Measurements from ENCODE around the gene PAGR1. TPM values are rescaled to one million over a fixed set of nuclear protein-coding genes. Genes with fewer than 3 reads are reported as not detected.
"Not testable (repeated sequence)": the region's sequence is repeated elsewhere in the genome, so short reads cannot be mapped to it uniquely, and the experiment has no call there.

PAGR1 gene
- total and polyA plus RNA-seq, 4 donors: 8.2 to 65.5 (median 51.0) TPM

DNA sequence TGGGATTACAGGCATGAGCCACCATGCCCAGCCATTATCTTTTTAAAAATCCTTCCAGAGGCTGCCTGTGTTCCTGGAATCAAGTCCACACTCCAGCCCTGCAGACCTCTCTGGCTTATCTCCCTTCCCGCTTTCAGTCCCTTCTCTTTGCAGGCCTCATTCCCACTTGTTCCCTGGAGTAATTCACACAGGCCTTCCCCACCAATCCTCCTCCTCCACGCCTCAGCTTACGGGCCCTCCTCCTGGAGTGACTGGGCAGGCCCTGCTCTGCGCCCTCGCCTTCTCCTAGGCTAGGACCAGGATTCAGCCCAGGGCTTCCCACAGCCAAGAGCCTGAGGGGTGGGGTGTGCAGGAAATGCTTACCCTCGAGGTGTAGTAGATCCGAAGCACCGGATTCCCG, 44.3 kb downstream of the PAGR1 start:
- peaks cover 29% of the 10 kb centered on the region for H3K4me1 ChIP-seq (ENCODE audit: control insufficient read depth, insufficient read depth, low read length)
- no peaks in the 10 kb centered on the region for H3K9me3 ChIP-seq (ENCODE audit: control insufficient read depth, insufficient read depth, low read length)
- no peak for DNase-seq (ENCODE audit: low read depth in 4 of 6, low spot score in 6 of 6)
- no peaks in the 10 kb centered on the region for H3K27me3 ChIP-seq (ENCODE audit: control insufficient read depth, insufficient read depth, low read length)
- no peak overlapping the region for H3K27ac ChIP-seq (ENCODE audit: low read depth, low read length)
- H3K4me3 ChIP-seq (ENCODE audit: low read depth, low read length): no peak overlapping the region
- WGBS (ENCODE audit: insufficient coverage): 93% methylated on average over 8 of the region's 9 CpGs
- peaks cover 37% of the 10 kb centered on the region for H3K36me3 ChIP-seq (ENCODE audit: control insufficient read depth, insufficient read depth, low read length)

DNA sequence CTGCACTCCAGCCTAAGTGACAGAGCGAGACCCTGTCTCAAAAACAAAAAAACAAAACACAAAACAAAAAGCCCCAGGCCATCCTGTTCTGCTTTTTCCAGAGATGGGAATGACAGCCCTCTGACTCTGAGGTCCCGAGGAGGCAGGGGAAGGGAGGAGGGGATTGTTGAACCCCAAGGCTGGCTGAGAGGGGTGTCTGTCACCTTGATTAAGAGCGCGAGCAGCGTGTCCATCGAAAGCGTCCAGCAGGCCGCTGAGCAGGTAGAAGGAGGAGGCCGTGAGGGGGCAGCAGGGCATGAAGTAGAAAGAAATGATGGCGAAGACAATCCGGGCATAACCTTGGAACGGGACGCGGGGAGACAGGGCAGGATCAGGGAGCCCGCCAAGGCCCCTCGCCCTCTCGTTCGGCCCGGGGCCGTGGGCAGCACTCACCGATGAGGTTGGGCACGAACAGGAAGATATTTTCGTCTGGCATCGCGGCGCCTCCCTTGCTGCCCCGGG, 46.5 kb downstream of the PAGR1 start:
- 0% methylated on average over 26 of the region's 27 CpGs for WGBS (ENCODE audit: insufficient coverage)
- peaks cover 35% of the 10 kb centered on the region for H3K36me3 ChIP-seq (ENCODE audit: control insufficient read depth, insufficient read depth, low read length)
- H3K4me3 ChIP-seq (ENCODE audit: low read depth, low read length): peak overlapping the region; percentile 79
- no peaks in the 10 kb centered on the region for H3K9me3 ChIP-seq (ENCODE audit: control insufficient read depth, insufficient read depth, low read length)
- peaks cover 29% of the 10 kb centered on the region for H3K4me1 ChIP-seq (ENCODE audit: control insufficient read depth, insufficient read depth, low read length)
- peak in 1 of 6 donors; percentile 56 for DNase-seq (ENCODE audit: low read depth in 4 of 6, low spot score in 6 of 6)
- H3K27ac ChIP-seq (ENCODE audit: low read depth, low read length): no peak overlapping the region
- H3K27me3 ChIP-seq (ENCODE audit: control insufficient read depth, insufficient read depth, low read length): no peaks in the 10 kb centered on the region

DNA sequence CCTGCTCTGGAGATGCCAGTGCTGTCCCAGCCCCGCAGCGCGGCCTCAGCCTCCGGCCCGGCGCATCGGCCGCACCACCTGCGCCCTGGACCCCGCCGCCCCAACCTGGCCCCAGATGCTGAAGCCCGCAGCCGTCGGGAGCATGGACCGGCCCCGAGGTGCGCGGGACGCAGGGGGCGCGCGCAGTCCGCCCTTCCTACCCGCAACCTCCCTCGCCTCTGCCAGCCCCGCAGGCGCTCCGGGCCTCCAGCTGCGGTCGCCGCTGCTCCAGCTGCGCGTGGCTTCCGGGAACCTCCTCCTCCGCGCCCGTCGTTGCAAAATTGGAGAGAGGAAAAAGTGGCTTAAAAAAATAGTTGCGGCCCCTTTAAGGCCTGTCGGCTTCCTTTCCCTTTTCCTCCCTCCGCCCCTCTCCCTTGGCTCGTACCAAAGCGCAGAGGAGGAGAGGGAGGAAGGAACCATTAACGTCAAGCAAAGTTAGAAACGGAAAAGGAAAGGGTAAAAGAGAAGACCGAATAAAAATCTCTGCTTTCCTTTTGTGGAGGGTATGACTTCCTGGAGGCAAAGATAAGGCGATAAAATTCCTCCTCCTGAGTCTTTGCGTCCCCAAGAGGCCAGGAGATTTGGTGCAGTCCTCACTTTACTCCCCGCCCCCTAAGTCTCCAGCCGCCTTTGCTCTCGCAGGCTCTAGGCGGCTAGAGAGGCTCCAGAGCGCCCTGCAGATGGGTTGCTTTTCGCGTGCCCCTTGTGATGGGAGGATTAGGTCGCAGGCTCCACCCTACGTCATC, 47.1 kb downstream of the PAGR1 start, which contains the start of gene CDIPT:
Gene CDIPT, minus strand, starts transcription at position 343 of the 785 bp plus-strand sequence. CDS start 369 bp downstream, outside the sequence.
- Histone ChIP-seq H3K27me3 (ENCODE audit: control insufficient read depth, insufficient read depth, low read length) (no peaks in the 10 kb centered on the region), H3K36me3 (ENCODE audit: control insufficient read depth, insufficient read depth, low read length) (peaks cover 31% of the 10 kb centered on the region), H3K4me3 (ENCODE audit: low read depth, low read length) (peak within 1 kb of the TSS; percentile 79), H3K4me1 (ENCODE audit: control insufficient read depth, insufficient read depth, low read length) (peaks cover 29% of the 10 kb centered on the region), H3K9me3 (ENCODE audit: control insufficient read depth, insufficient read depth, low read length) (no peaks in the 10 kb centered on the region), H3K27ac (ENCODE audit: low read depth, low read length) (peak within 1 kb of the TSS; percentile 92)
- peak; percentile 93 to 99 (median 96) for DNase-seq (ENCODE audit: low read depth in 4 of 6, low spot score in 6 of 6)
- 0% methylated on average over 19 of the region's 57 CpGs for WGBS (ENCODE audit: insufficient coverage)

DNA sequence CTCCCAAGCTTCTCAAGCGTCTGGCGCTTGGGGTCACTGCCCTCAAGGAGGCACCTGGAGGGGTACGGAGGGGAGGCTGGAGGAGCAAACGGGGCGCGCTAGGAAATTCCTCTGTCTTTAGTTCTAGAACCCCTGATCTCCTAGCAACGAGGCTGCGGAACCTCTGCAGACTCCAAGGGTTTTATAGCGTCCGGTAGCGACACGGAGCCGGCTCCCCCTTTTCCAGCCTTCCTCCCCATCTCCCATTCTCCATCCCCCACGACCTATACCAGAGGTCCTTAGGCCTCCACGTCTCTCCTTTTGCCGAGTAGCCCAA, 47.7 kb downstream of the PAGR1 start:
- DNase-seq (ENCODE audit: low read depth in 4 of 6, low spot score in 6 of 6): no peak
- 35% methylated on average over 13 of the region's 16 CpGs for WGBS (ENCODE audit: insufficient coverage)
- H3K27ac ChIP-seq (ENCODE audit: low read depth, low read length): peak overlapping the region; percentile 92

DNA sequence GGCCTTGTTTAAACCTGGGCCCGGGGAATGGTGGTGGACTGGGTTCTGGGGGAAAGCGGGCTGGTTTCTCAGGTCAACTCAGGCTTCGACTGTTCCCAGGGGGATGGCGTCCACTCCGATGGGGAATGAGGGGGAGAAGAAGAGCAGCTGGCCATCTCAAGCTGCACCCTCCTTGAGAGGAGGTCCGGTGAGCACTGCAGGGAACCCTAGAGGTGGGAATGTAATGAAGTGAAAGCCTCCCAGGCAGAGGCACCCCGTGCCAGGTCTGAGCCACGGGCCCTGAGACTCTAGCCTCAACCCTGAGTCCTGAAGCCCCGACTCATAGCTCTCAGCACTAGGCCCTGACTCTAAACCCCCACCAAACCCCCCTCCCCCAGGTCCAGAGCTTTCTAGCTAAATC, 48.3 kb downstream of the PAGR1 start:
- no peak for DNase-seq (ENCODE audit: low read depth in 4 of 6, low spot score in 6 of 6)
- H3K36me3 ChIP-seq (ENCODE audit: control insufficient read depth, insufficient read depth, low read length): peaks cover 21% of the 10 kb centered on the region
- no peak overlapping the region for H3K27ac ChIP-seq (ENCODE audit: low read depth, low read length)
- no peak overlapping the region for H3K4me3 ChIP-seq (ENCODE audit: low read depth, low read length)
- WGBS (ENCODE audit: insufficient coverage): 94% methylated on average over 7 of the region's 9 CpGs
- no peaks in the 10 kb centered on the region for H3K9me3 ChIP-seq (ENCODE audit: control insufficient read depth, insufficient read depth, low read length)
- H3K4me1 ChIP-seq (ENCODE audit: control insufficient read depth, insufficient read depth, low read length): peaks cover 29% of the 10 kb centered on the region
- H3K27me3 ChIP-seq (ENCODE audit: control insufficient read depth, insufficient read depth, low read length): no peaks in the 10 kb centered on the region

More for the DNA sequence above, 47.7 kb downstream of the PAGR1 start:
- H3K4me3 ChIP-seq (ENCODE audit: low read depth, low read length): peak overlapping the region; percentile 79
- H3K36me3 ChIP-seq (ENCODE audit: control insufficient read depth, insufficient read depth, low read length): peaks cover 27% of the 10 kb centered on the region
- no peaks in the 10 kb centered on the region for H3K9me3 ChIP-seq (ENCODE audit: control insufficient read depth, insufficient read depth, low read length)
- H3K4me1 ChIP-seq (ENCODE audit: control insufficient read depth, insufficient read depth, low read length): peaks cover 29% of the 10 kb centered on the region
- H3K27me3 ChIP-seq (ENCODE audit: control insufficient read depth, insufficient read depth, low read length): no peaks in the 10 kb centered on the region

DNA sequence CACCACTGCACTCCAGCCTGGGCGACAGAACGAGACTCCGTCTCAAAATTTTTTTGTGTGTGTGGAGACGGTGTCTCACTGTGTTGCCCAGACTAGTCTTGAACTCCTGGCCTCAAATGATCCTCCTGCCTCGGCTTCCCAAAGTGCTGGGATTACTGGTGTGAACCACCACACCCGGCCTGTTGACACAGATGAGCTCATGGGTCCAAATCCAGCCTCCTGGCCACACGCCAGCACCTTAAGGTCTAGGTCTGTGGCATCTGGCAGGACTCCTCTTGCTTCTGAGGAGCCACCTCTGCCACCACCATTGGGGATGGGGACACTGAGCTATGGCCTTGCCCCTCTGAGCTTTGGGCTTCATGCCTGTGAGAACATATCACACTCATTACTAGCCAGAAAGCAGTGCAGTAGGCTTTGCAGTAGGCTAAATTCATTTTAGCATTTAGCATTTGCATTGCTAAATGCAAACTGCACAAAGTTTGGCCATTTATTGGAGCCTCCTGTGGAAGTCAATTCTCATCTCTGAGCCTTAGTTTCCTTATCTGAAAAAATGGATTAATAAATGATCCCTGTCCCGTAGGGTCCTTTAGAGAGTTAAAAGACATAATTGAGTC, 52.6 kb downstream of the PAGR1 start:
- Histone ChIP-seq H3K4me1 (ENCODE audit: control insufficient read depth, insufficient read depth, low read length) (peaks cover 8% of the 10 kb centered on the region), H3K27me3 (ENCODE audit: control insufficient read depth, insufficient read depth, low read length) (no peaks in the 10 kb centered on the region), H3K36me3 (ENCODE audit: control insufficient read depth, insufficient read depth, low read length) (peaks cover 29% of the 10 kb centered on the region), H3K9me3 (ENCODE audit: control insufficient read depth, insufficient read depth, low read length) (no peaks in the 10 kb centered on the region), H3K4me3 (ENCODE audit: low read depth, low read length) (no peak overlapping the region), H3K27ac (ENCODE audit: low read depth, low read length) (no peak overlapping the region)
- no peak for DNase-seq (ENCODE audit: low read depth in 4 of 6, low spot score in 6 of 6)
- WGBS (ENCODE audit: insufficient coverage): 87% methylated on average over 8 of the region's 8 CpGs

DNA sequence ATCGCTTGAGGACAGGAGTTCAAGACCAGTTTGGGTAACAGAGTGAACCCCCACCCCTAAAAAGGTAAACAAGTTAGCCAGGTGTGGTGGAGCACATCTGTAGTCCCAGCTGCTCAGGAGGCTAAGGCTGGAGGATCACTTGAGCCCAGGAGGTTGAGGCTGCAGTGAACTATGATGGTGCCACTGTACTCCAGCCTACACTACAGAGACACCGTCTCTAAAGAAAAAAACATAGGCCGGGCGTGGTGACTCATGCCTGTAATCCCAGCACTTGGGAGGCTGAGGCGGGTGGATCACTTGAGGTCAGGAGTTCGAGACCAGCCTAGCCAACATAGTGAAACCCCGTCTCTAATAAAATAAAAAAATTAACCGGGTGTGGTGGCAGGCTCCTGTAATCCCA, 53.1 kb downstream of the PAGR1 start:
- H3K4me1 ChIP-seq (ENCODE audit: control insufficient read depth, insufficient read depth, low read length); H3K27me3 ChIP-seq (ENCODE audit: control insufficient read depth, insufficient read depth, low read length); DNase-seq (ENCODE audit: low read depth in 4 of 6, low spot score in 6 of 6); H3K27ac ChIP-seq (ENCODE audit: low read depth, low read length); H3K4me3 ChIP-seq (ENCODE audit: low read depth, low read length); H3K9me3 ChIP-seq (ENCODE audit: control insufficient read depth, insufficient read depth, low read length): not testable (repeated sequence)
- 86% methylated on average over 4 of the region's 8 CpGs for WGBS (ENCODE audit: insufficient coverage)
- peaks cover 32% of the 10 kb centered on the region for H3K36me3 ChIP-seq (ENCODE audit: control insufficient read depth, insufficient read depth, low read length)

Small RNAs within 50 kb of the gene (small RNA-seq; reads per million reads assigned to genes)
- gene AC009133.6 (ENCODE audit: low replicate concordance): not detected
- gene AC120114.4 (ENCODE audit: low replicate concordance): not detected

Other genes with a start within 250 kb of the PAGR1 start
- 1 to 10 TPM in 1 of 2 donors, under 1 TPM in 1; 0.88 to 3.3 TPM for gene SPN, start 152.9 kb upstream of the PAGR1 start, total RNA-seq
- gene SPN, start 152.9 kb upstream of the PAGR1 start, polyA plus RNA-seq (ENCODE audit: insufficient read length in 2 of 2): under 1 TPM; 0.79 to 0.96 TPM
- 10 to 100 TPM; 15.8 to 52.0 TPM for gene QPRT, start 137.0 kb upstream of the PAGR1 start, total RNA-seq
- 10 to 100 TPM; 39.3 to 40.3 TPM for gene QPRT, start 137.0 kb upstream of the PAGR1 start, polyA plus RNA-seq (ENCODE audit: insufficient read length in 2 of 2)
- gene C16orf54, start 70.2 kb upstream of the PAGR1 start, total RNA-seq: 1 to 10 TPM in 1 of 2 donors, under 1 TPM in 1; 0.39 to 1.1 TPM
- gene C16orf54, start 70.2 kb upstream of the PAGR1 start, polyA plus RNA-seq (ENCODE audit: insufficient read length in 2 of 2): under 1 TPM; 0.20 to 0.29 TPM
- gene ZG16, start 37.9 kb upstream of the PAGR1 start, total RNA-seq: not detected
- under 1 TPM in 1 of 2 donors, not detected in 1; 0.05 TPM for gene ZG16, start 37.9 kb upstream of the PAGR1 start, polyA plus RNA-seq (ENCODE audit: insufficient read length in 2 of 2)
- gene KIF22, start 25.4 kb upstream of the PAGR1 start, total RNA-seq: 10 to 100 TPM; 30.2 to 44.0 TPM
- gene KIF22, start 25.4 kb upstream of the PAGR1 start, polyA plus RNA-seq (ENCODE audit: insufficient read length in 2 of 2): 10 to 100 TPM; 55.0 to 56.4 TPM
- 100 to 1,000 TPM; 139 to 199 TPM for gene MAZ, start 9.6 kb upstream of the PAGR1 start, total RNA-seq
- gene MAZ, start 9.6 kb upstream of the PAGR1 start, polyA plus RNA-seq (ENCODE audit: insufficient read length in 2 of 2): 100 to 1,000 TPM; 519 to 532 TPM
- gene PRRT2, start 4.0 kb upstream of the PAGR1 start, total RNA-seq: 10 to 100 TPM; 24.4 to 25.6 TPM
- gene PRRT2, start 4.0 kb upstream of the PAGR1 start, polyA plus RNA-seq (ENCODE audit: insufficient read length in 2 of 2): 100 to 1,000 TPM; 226 to 244 TPM
- gene MVP, start 4.3 kb downstream of the PAGR1 start, total RNA-seq: 10 to 100 TPM; 20.3 to 35.8 TPM
- gene MVP, start 4.3 kb downstream of the PAGR1 start, polyA plus RNA-seq (ENCODE audit: insufficient read length in 2 of 2): 10 to 100 TPM; 11.8 to 14.9 TPM
- gene CDIPT, start 47.1 kb downstream of the PAGR1 start, total RNA-seq: 10 to 100 TPM; 51.3 to 78.6 TPM
- gene CDIPT, start 47.1 kb downstream of the PAGR1 start, polyA plus RNA-seq (ENCODE audit: insufficient read length in 2 of 2): 100 to 1,000 TPM; 103 to 121 TPM
- 10 to 100 TPM; 32.7 to 66.3 TPM for gene SEZ6L2, start 83.4 kb downstream of the PAGR1 start, total RNA-seq
- gene SEZ6L2, start 83.4 kb downstream of the PAGR1 start, polyA plus RNA-seq (ENCODE audit: insufficient read length in 2 of 2): 100 to 1,000 TPM; 138 to 155 TPM
- gene ASPHD1, start 84.3 kb downstream of the PAGR1 start, total RNA-seq: 10 to 100 TPM in 1 of 2 donors, 1 to 10 TPM in 1; 4.2 to 15.1 TPM
- 10 to 100 TPM; 49.8 to 52.7 TPM for gene ASPHD1, start 84.3 kb downstream of the PAGR1 start, polyA plus RNA-seq (ENCODE audit: insufficient read length in 2 of 2)
- gene KCTD13, start 110.1 kb downstream of the PAGR1 start, total RNA-seq: 10 to 100 TPM; 11.0 to 15.4 TPM
- gene KCTD13, start 110.1 kb downstream of the PAGR1 start, polyA plus RNA-seq (ENCODE audit: insufficient read length in 2 of 2): 10 to 100 TPM; 64.2 to 79.2 TPM
- gene TMEM219, start 145.9 kb downstream of the PAGR1 start, total RNA-seq: 10 to 100 TPM; 32.5 to 83.1 TPM
- gene TMEM219, start 145.9 kb downstream of the PAGR1 start, polyA plus RNA-seq (ENCODE audit: insufficient read length in 2 of 2): 10 to 100 TPM; 83.5 to 91.4 TPM
- gene TAOK2, start 157.7 kb downstream of the PAGR1 start, total RNA-seq: 10 to 100 TPM; 42.2 to 52.3 TPM
- gene TAOK2, start 157.7 kb downstream of the PAGR1 start, polyA plus RNA-seq (ENCODE audit: insufficient read length in 2 of 2): 10 to 100 TPM; 80.6 to 87.1 TPM
- gene HIRIP3, start 179.5 kb downstream of the PAGR1 start, total RNA-seq: 10 to 100 TPM; 12.2 to 13.7 TPM
- gene HIRIP3, start 179.5 kb downstream of the PAGR1 start, polyA plus RNA-seq (ENCODE audit: insufficient read length in 2 of 2): 10 to 100 TPM; 26.2 to 28.8 TPM
- 10 to 100 TPM; 24.9 to 50.6 TPM for gene INO80E, start 180.1 kb downstream of the PAGR1 start, total RNA-seq
- gene INO80E, start 180.1 kb downstream of the PAGR1 start, polyA plus RNA-seq (ENCODE audit: insufficient read length in 2 of 2): 10 to 100 TPM; 66.4 to 70.9 TPM
- gene DOC2A, start 194.9 kb downstream of the PAGR1 start, total RNA-seq: 10 to 100 TPM in 1 of 2 donors, 1 to 10 TPM in 1; 7.6 to 14.8 TPM
- gene DOC2A, start 194.9 kb downstream of the PAGR1 start, polyA plus RNA-seq (ENCODE audit: insufficient read length in 2 of 2): 10 to 100 TPM; 60.4 to 61.6 TPM
- not detected for gene C16orf92, start 207.0 kb downstream of the PAGR1 start, total RNA-seq
- gene C16orf92, start 207.0 kb downstream of the PAGR1 start, polyA plus RNA-seq (ENCODE audit: insufficient read length in 2 of 2): 1 to 10 TPM in 1 of 2 donors, under 1 TPM in 1; 0.76 to 2.0 TPM
- 10 to 100 TPM; 10.2 to 19.2 TPM for gene TLCD3B, start 215.1 kb downstream of the PAGR1 start, total RNA-seq
- gene TLCD3B, start 215.1 kb downstream of the PAGR1 start, polyA plus RNA-seq (ENCODE audit: insufficient read length in 2 of 2): 100 to 1,000 TPM; 119 to 136 TPM
- gene ALDOA, start 249.6 kb downstream of the PAGR1 start, total RNA-seq: 100 to 1,000 TPM; 264 to 594 TPM
- gene ALDOA, start 249.6 kb downstream of the PAGR1 start, polyA plus RNA-seq (ENCODE audit: insufficient read length in 2 of 2): 100 to 1,000 TPM; 832 to 849 TPM

All from spinal cord (tissue), 10 donors.